HG03025 (cell line): ENCODE data around the gene MTA1.
A peak's percentile ranks its signal among the peaks of the same experiment; 100 is the strongest.

Source experiments
- ATAC-seq: cut with Tn5 transposase; IDR thresholded peaks from one replicate; pipeline ENCODE4 v1.9.1; 2021; ENCODE audit warnings: mild to moderate bottlenecking, moderate library complexity; ENCODE audit not compliant: unreplicated experiment, low FRiP score

MTA1 gene

GRCh38 chr14:105386581-105387529 lies 32.8 kb upstream of the MTA1 start:
- ATAC-seq: no peak

GRCh38 chr14:105387530-105387922 lies 32.1 kb upstream of the MTA1 start:
- ATAC-seq: no peak

- no peak for ATAC-seq
These were observed 31.3 kb upstream of the MTA1 start for GRCh38 chr14:105388110-105388951.

GRCh38 chr14:105388976-105389375 lies 30.7 kb upstream of the MTA1 start:
- no peak for ATAC-seq

- no peak for ATAC-seq
These were observed 30.1 kb upstream of the MTA1 start for GRCh38 chr14:105389534-105389933.

GRCh38 chr14:105389976-105390848 lies 29.4 kb upstream of the MTA1 start:
- ATAC-seq: no peak

GRCh38 chr14:105390849-105391500 lies 28.7 kb upstream of the MTA1 start:
- ATAC-seq: no peak

GRCh38 chr14:105391541-105391940 lies 28.1 kb upstream of the MTA1 start:
- ATAC-seq: no peak

GRCh38 chr14:105392131-105393090 lies 27.2 kb upstream of the MTA1 start:
- no peak for ATAC-seq

GRCh38 chr14:105393151-105393550 lies 26.5 kb upstream of the MTA1 start:
- ATAC-seq: no peak

GRCh38 chr14:105394714-105395537 lies 24.7 kb upstream of the MTA1 start:
- no peak for ATAC-seq

- ATAC-seq: no peak
These were observed 24.1 kb upstream of the MTA1 start for GRCh38 chr14:105395538-105395854.

GRCh38 chr14:105397350-105397931 lies 22.2 kb upstream of the MTA1 start:
- ATAC-seq: no peak

GRCh38 chr14:105398044-105398725 lies 21.4 kb upstream of the MTA1 start, which contains the start of gene TEX22:
TSS of gene TEX22 (plus strand) at chr14:105398538. CDS start at chr14:105399341, 803 bp downstream.
- ATAC-seq: peak; percentile 64

- ATAC-seq: peak; percentile 37
These were observed 20.7 kb upstream of the MTA1 start for GRCh38 chr14:105398726-105399465.

- ATAC-seq: no peak
These were observed 20.2 kb upstream of the MTA1 start for GRCh38 chr14:105399466-105399775.

GRCh38 chr14:105400016-105400415 lies 19.6 kb upstream of the MTA1 start:
- ATAC-seq: no peak
